ENCODE results near the gene NKX2-8. TPM values are rescaled to one million over a fixed set of nuclear protein-coding genes. Genes with fewer than 3 reads are reported as not detected.
A peak's percentile ranks its signal among the peaks of the same experiment; 100 is the strongest.

NKX2-8 gene
- polyA plus RNA-seq, 3 donors: not detected

GRCh38 chr14:36604757-36605505 lies 22.5 kb upstream of the NKX2-8 start:
- Mint-ChIP-seq H3K9me3 (peaks cover 0 to 3% (median 0%) of the 10 kb centered on the region in 7 donors), H3K36me3 (no peaks in the 10 kb centered on the region), H3K27me3 (ENCODE audit: low read depth in 3 of 3) (peaks cover 2 to 13% (median 12%) of the 10 kb centered on the region in 3 donors), H3K27ac (no peak overlapping the region), H3K4me1 (no peaks in the 10 kb centered on the region), H3K4me3 (no peak overlapping the region)
- no peak overlapping the region for H3K4me2 ChIP-seq (replicated peaks; ENCODE audit: extremely low read depth, low read length, poor library complexity, severe bottlenecking)
- WGBS (ENCODE audit: insufficient coverage): 0% methylated on average over 4 of the region's 4 CpGs
- H3K36me3 ChIP-seq (replicated peaks in 1 of 2; ENCODE audit: control insufficient read depth in 1 of 2, insufficient read depth in 2 of 2, low read length in 2 of 2): no peaks in the 10 kb centered on the region
- H4K20me1 ChIP-seq (ENCODE audit: insufficient read depth, low read length): no peaks in the 10 kb centered on the region
- no peaks in the 10 kb centered on the region for H3K4me1 ChIP-seq (ENCODE audit: control insufficient read depth in 1 of 2, insufficient read depth in 2 of 2, low read length in 2 of 2)
- no peak overlapping the region for H3K9ac ChIP-seq (ENCODE audit: insufficient read depth, low read length, poor library complexity, severe bottlenecking)
- H3K4me3 ChIP-seq (replicated peaks in 1 of 3; ENCODE audit: low read depth in 2 of 3, low read length in 3 of 3): no peak overlapping the region
- H3K9me3 ChIP-seq (replicated peaks in 1 of 2; ENCODE audit: control insufficient read depth in 1 of 2, insufficient read depth in 1 of 2, low read length in 2 of 2): no peaks in the 10 kb centered on the region
- DNase-seq: peak; percentile 11 to 27 (median 25)
- no peak overlapping the region for H2AFZ ChIP-seq (ENCODE audit: insufficient read depth, low read depth, low read length, poor library complexity, severe bottlenecking)
- H3K27me3 ChIP-seq (ENCODE audit: control insufficient read depth in 2 of 2, insufficient read depth in 2 of 2, low read length in 2 of 2): peaks cover 0 to 2% of the 10 kb centered on the region in 2 donors
- peak; percentile 79 for TF ChIP-seq CTCF (IDR thresholded peaks at IDR 0.05)
- H3K79me2 ChIP-seq (ENCODE audit: insufficient read depth, low read length): no peaks in the 10 kb centered on the region
- intact Hi-C loops (cut with micrococcal nuclease): no loop called here
- H3K27ac ChIP-seq (ENCODE audit: low read depth in 1 of 2, low read length in 2 of 2): no peak overlapping the region

GRCh38 chr14:36600431-36600830 lies 18.0 kb upstream of the NKX2-8 start:
- Histone ChIP-seq H2AFZ (ENCODE audit: insufficient read depth, low read depth, low read length, poor library complexity, severe bottlenecking) (no peak overlapping the region), H3K4me3 (replicated peaks in 1 of 3; ENCODE audit: low read depth in 2 of 3, low read length in 3 of 3) (no peak overlapping the region), H3K27me3 (ENCODE audit: control insufficient read depth in 2 of 2, insufficient read depth in 2 of 2, low read length in 2 of 2) (peaks cover 2 to 4% of the 10 kb centered on the region in 2 donors), H3K36me3 (replicated peaks in 1 of 2; ENCODE audit: control insufficient read depth in 1 of 2, insufficient read depth in 2 of 2, low read length in 2 of 2) (no peaks in the 10 kb centered on the region), H3K27ac (ENCODE audit: low read depth in 1 of 2, low read length in 2 of 2) (no peak overlapping the region), H3K9ac (ENCODE audit: insufficient read depth, low read length, poor library complexity, severe bottlenecking) (no peak overlapping the region), H3K9me3 (replicated peaks in 1 of 2; ENCODE audit: control insufficient read depth in 1 of 2, insufficient read depth in 1 of 2, low read length in 2 of 2) (no peaks in the 10 kb centered on the region), H3K4me2 (replicated peaks; ENCODE audit: extremely low read depth, low read length, poor library complexity, severe bottlenecking) (no peak overlapping the region), H3K79me2 (ENCODE audit: insufficient read depth, low read length) (no peaks in the 10 kb centered on the region), H4K20me1 (ENCODE audit: insufficient read depth, low read length) (no peaks in the 10 kb centered on the region), H3K4me1 (ENCODE audit: control insufficient read depth in 1 of 2, insufficient read depth in 2 of 2, low read length in 2 of 2) (no peaks in the 10 kb centered on the region)
- TF ChIP-seq CTCF (IDR thresholded peaks at IDR 0.05): no peak
- no peaks in the 10 kb centered on the region for H3K4me1 Mint-ChIP-seq
- DNase-seq: no peak
- peaks cover 7 to 20% (median 15%) of the 10 kb centered on the region in 3 donors for H3K27me3 Mint-ChIP-seq (ENCODE audit: low read depth in 3 of 3)
- intact Hi-C loops (cut with micrococcal nuclease): no loop called here
- H3K27ac Mint-ChIP-seq: no peak overlapping the region
- 11% methylated on average over 3 of the region's 3 CpGs for WGBS (ENCODE audit: insufficient coverage)
- no peak overlapping the region for H3K4me3 Mint-ChIP-seq
- peaks cover 0 to 3% (median 0%) of the 10 kb centered on the region in 7 donors for H3K9me3 Mint-ChIP-seq
- H3K36me3 Mint-ChIP-seq: no peaks in the 10 kb centered on the region
